Subcutaneous adipose tissue (tissue), 4 donors: ENCODE data around the gene SLC38A1. TPM values are rescaled to one million over a fixed set of nuclear protein-coding genes. Genes with fewer than 3 reads are reported as not detected.

Experiments
- total RNA-seq, 4 donors: library from RNA; depleted of rRNA; stranded (reverse); fragments of >200 nt; gene quantifications; one replicate each; pipeline ENCODE4 v1.1.0, GENCODE V29; 2016
- TF ChIP-seq, protein P1 (sequence below): fragments of 450-650 bp; IDR thresholded peaks from one replicate; pipeline ENCODE4 v1.5.1; 2016; ENCODE audit warnings: low read depth, mild to moderate bottlenecking, control low read depth, antibody characterized with exemption, moderate library complexity

Gene SLC38A1
- total RNA-seq, 4 donors from 2014 or later = 3.8 to 15.0 (median 8.5) TPM

DNA sequence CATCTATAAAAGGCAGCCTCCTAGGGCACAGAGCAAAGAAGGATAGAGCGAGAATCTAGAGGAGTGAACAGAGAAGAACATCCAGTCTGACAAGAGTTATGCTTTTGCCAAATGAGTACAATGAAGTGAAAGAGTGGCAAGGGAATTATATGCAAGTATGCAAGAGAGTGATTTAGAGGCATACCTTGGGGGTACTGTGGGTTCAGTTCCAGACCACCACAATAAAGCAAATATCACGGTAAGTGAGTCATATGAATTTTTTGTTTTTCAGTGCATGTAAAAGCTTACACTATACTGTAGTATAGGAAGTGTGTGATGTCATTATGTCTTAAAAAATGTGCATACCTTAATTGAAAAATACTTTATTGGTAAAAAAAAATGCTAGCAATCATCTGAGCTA lies 101.4 kb downstream of the SLC38A1 start:
- TF ChIP-seq, protein P1, sequence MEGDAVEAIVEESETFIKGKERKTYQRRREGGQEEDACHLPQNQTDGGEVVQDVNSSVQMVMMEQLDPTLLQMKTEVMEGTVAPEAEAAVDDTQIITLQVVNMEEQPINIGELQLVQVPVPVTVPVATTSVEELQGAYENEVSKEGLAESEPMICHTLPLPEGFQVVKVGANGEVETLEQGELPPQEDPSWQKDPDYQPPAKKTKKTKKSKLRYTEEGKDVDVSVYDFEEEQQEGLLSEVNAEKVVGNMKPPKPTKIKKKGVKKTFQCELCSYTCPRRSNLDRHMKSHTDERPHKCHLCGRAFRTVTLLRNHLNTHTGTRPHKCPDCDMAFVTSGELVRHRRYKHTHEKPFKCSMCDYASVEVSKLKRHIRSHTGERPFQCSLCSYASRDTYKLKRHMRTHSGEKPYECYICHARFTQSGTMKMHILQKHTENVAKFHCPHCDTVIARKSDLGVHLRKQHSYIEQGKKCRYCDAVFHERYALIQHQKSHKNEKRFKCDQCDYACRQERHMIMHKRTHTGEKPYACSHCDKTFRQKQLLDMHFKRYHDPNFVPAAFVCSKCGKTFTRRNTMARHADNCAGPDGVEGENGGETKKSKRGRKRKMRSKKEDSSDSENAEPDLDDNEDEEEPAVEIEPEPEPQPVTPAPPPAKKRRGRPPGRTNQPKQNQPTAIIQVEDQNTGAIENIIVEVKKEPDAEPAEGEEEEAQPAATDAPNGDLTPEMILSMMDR = no peak

DNA sequence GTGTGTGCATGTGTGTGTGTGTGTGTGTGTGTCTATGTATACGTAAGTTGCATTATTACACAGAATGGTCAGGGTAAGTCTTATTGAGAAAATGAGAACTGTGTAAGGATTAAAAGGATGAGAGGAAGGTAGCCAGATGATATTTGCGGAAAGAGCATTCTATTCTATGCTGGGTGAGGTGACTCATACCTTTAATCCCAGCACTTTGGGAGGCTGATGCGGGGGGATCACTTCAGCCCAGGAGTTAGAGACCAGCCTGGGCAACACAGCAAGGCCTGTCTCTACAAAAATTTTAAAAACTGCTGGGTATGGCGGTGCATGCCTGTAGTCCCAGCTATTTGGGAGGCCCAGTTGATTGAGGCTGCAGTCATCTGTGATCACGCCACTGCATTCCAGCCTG lies 103.7 kb downstream of the SLC38A1 start:
- TF ChIP-seq, protein P1 = no peak

DNA sequence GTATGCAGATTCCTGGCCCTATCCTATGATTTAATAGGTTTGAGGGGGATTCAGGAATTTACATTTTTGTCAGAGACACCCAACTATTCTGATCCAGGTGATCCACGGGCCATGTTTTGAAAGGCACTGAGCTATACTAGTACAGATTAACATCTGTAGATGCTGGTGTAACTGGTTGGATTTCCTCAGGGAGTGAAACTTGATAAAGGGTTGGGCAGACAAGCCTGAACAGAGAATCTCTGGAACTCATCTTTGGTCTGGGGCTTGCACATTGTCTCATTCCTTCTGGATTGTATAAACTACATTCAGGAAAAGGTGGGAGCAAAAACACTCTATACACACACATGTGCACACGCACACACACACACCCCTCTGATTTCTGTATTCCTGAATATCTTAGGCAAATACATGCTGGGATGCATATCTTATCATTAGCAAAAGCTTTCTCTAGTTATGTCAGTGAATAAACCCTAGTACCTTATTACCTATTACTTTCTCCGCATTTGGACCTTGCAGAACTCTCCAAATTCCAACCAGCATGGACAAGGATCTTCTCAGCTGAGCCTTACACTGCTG lies 104.6 kb downstream of the SLC38A1 start:
- TF ChIP-seq, protein P1 = no peak

DNA sequence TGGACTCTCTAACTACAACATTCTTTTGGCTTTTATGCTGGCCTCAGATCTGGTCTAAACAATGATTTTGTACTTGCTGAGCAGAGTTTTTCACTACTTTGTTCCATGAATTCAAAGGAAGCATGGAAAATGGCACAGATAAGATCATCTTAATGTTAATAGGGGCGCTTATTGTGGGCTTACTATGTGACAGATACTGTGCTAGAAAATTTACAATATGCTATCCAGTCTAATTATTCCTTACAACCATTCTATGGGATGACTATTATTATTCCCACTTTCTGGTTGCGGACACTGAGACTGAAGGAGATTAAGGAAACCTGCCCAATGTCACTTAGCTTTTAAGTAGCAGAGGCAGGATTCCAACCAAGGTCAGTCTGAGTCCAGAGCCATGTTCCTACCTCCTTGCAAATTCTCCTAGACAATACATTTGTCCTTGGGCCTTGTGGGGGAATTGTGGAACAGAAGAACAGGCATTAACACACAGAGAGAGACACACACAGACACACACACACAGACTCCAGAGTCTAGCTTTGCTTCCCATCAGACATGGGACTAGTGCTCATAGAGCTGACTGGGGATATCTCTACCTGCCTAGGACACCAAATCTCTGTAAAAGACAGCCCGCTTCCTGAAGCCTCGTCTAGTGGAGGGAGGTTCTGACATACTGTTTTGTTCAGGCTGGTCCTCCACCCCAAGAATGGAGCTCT lies 107.7 kb downstream of the SLC38A1 start:
- TF ChIP-seq, protein P1 = no peak

DNA sequence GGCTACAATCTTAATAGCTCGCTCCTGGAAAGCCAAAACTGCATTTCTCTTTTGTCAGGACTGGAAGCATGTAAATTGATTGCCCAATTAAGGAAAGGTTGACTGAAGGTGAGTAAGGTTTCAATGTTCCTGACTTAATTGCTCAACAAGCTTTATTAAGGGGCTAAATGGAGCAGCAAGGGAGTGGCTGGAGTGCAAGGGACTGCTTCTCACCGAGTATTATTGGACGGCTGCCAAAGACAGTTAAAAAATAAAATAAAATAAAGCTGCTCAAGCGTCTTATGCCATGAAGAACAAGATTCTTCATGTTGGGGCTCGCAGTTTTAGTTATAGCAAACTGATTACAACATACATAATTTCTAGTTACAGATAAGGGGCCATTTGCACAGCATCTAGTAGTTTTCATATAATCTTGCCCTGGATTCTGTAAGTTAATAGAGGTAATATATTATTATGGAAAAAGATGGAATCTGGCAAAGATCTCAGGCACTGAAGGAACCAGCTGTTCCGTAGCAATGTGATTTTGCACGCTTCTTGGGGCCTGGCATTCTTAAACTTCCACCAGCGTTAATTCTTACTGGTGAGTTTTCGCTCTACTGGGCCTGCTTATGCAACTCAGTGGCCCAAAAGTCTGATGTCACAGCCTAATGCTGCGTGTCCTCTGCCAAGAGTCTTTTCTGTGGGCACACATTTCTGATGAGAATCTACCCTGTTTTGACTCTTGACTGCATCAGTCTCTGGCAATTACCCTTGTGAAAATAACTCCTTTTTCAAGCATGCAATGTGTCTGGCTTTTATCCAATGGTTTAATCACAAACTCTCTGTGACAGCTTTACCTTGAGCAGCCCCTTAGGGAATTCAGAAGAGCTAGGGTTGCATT lies 108.5 kb downstream of the SLC38A1 start:
- TF ChIP-seq, protein P1 = no peak

DNA sequence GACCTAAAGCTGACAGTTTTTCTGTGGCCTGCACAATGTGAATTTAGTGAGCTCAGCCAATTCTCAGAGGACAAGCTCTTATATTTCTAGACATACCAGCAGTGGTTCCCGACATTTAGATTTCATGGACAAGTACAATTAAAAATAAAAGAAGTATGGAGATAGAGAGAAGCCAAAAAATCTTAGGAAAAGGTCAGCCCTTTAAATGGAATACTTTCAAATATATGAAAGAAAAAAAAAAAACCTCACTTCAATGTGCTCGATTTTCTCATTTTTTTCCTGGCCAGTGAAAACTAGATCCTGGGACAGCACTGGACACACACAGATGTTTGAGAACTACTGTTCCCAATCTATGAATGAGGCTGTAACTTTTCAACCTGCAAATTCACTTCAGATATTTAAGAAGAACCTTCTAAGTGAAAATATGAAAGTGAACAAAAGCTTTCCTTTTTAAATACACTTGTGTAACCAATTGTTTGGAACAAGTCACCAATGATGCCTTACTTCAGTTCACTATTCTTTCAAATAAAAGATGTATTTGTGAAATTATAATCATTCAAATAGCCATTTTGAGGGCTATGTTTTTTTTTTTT lies 109.4 kb downstream of the SLC38A1 start:
- TF ChIP-seq, protein P1 = no peak
